ENCODE measurements around the gene PPA1.

PPA1 gene

DNA sequence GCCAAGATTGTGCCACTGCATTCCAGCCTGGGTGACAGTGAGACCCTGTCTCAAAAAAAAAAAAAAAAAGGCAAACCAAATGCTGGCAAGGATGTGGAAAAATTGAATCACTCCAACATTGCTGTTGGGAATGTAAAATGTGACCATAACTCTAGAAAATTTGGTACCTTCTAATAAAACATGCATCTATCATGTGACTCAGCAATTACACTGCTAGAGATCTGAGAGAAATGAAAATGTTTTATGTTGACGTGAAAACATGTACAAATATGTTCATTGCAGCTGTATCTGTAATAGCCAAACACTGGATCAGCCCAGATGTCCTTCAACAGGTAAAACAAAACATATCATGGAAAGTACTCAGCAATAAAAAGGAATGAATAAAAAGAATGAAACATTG is 32.1 kb downstream of the PPA1 start:
- H3K9ac ChIP-seq (ENCODE audit: low read length) = no peak overlapping the region
- H3K27ac ChIP-seq (ENCODE audit: low read depth, low read length) = no peak overlapping the region
- no peaks in the 10 kb centered on the region for H3K4me1 ChIP-seq (ENCODE audit: control insufficient read depth, insufficient read depth, low read length)
- no peak overlapping the region for H3K4me3 ChIP-seq (ENCODE audit: low read depth, low read length)
- H3K27me3 ChIP-seq (ENCODE audit: control insufficient read depth, insufficient read depth, low read length) = no peaks in the 10 kb centered on the region
- H3K9me3 ChIP-seq (ENCODE audit: control insufficient read depth, insufficient read depth, low read depth, low read length) = no peaks in the 10 kb centered on the region
- H3K36me3 ChIP-seq (ENCODE audit: control insufficient read depth, insufficient read depth, low read length) = peaks cover 75% of the 10 kb centered on the region

DNA sequence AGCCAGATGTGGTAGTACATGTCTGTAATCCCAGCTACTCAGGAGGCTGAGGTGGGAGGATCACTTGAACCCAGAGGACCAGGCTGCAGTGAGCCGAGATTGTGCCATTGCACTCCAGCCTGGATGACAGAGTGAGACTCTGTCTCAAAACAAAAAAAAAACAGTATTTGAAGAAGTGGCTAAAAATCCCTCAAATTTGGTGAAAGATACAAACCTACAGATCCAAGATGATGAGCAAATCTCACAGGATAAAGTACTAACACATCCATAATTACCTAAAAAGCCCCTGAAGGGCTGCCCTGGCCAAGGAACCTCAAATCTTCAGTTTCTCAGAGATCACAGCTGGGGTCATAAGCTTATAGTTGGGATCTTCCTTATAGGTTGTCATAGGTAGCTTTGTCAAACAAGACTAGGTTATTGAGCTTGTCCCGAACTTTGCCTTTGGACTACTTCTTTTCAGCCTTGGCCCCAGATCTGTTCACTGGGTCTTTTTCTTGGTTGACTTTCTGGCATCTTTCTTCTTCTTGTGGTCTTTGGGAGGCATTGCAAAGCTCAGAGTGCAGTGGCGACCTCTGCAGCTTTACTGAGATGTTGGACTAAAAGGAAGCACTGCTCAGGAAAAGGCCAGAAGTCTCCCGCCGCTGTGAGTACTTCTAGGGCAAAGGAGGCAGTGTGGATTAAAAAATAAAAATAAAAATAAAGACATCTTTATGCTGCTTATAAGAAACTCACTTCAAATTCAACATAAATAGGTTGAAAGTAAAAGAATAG is 34.3 kb downstream of the PPA1 start:
- Histone ChIP-seq H3K4me3 (ENCODE audit: low read depth, low read length) (no peak overlapping the region), H3K9me3 (ENCODE audit: control insufficient read depth, insufficient read depth, low read depth, low read length) (no peaks in the 10 kb centered on the region), H3K4me1 (ENCODE audit: control insufficient read depth, insufficient read depth, low read length) (no peaks in the 10 kb centered on the region), H3K9ac (ENCODE audit: low read length) (no peak overlapping the region), H3K36me3 (ENCODE audit: control insufficient read depth, insufficient read depth, low read length) (peaks cover 59% of the 10 kb centered on the region), H3K27ac (ENCODE audit: low read depth, low read length) (no peak overlapping the region), H3K27me3 (ENCODE audit: control insufficient read depth, insufficient read depth, low read length) (no peaks in the 10 kb centered on the region)

DNA sequence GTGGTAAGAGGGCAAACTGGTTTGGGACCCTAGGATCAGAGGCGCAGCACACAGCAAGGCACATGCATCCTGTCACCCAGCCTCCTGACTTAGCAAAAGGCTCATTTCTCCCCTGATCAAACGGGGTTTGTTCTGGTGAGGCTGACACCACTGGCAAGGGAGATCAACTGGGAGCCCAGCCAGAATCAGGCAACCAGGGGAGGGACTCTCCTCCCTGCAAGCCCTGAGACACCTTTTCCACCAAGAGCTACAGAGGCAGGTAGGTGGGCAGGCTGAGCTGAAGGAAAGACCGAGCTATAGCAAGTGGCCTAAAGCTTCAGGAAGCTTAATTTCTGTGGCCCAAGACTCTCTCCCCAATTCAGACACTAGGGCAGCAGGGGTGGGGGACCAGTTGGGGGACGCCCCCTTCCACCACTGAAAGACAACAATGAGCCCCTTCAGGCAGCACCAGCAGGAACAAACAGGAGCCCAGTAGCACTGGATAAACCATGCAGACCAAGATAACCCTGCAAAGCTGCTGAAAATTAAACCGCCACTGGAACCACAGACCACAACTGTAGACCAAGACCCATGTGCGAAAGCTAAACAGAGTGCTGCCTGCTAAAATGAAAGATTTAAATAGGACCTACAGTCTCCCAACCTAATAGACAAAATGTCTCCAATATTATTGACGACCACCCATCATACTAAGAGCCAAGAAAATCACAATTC is 35.8 kb downstream of the PPA1 start:
- Histone ChIP-seq H3K9ac (ENCODE audit: low read length) (no peak overlapping the region), H3K27me3 (ENCODE audit: control insufficient read depth, insufficient read depth, low read length) (no peaks in the 10 kb centered on the region), H3K9me3 (ENCODE audit: control insufficient read depth, insufficient read depth, low read depth, low read length) (no peaks in the 10 kb centered on the region), H3K4me1 (ENCODE audit: control insufficient read depth, insufficient read depth, low read length) (no peaks in the 10 kb centered on the region), H3K27ac (ENCODE audit: low read depth, low read length) (no peak overlapping the region), H3K4me3 (ENCODE audit: low read depth, low read length) (no peak overlapping the region), H3K36me3 (ENCODE audit: control insufficient read depth, insufficient read depth, low read length) (peaks cover 45% of the 10 kb centered on the region)

DNA sequence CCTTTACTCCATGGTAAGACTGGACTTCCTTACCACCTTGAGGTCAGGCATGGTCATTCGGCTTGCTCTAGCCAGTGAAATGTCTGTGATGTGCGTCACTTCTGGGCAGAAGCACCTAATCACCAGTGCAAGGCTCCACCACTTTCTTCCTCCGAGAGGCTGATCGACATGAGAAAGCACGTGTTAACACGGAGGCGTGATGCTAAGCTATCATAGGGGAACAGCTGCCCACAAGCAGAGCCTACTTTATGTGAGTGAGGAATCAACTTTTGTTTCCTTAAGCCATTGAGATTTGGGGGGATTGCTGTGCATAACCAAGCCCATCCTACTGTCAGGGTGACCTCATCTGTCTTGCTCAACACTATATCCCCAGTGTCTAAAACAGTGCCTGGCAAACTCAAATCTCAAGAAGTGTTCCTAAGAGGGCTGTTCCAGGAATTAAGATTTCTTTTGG is 39.8 kb downstream of the PPA1 start:
- Histone ChIP-seq H3K4me3 (ENCODE audit: low read depth, low read length) (no peak overlapping the region), H3K9me3 (ENCODE audit: control insufficient read depth, insufficient read depth, low read depth, low read length) (no peaks in the 10 kb centered on the region), H3K36me3 (ENCODE audit: control insufficient read depth, insufficient read depth, low read length) (peaks cover 7% of the 10 kb centered on the region), H3K27me3 (ENCODE audit: control insufficient read depth, insufficient read depth, low read length) (no peaks in the 10 kb centered on the region), H3K27ac (ENCODE audit: low read depth, low read length) (no peak overlapping the region), H3K9ac (ENCODE audit: low read length) (no peak overlapping the region), H3K4me1 (ENCODE audit: control insufficient read depth, insufficient read depth, low read length) (no peaks in the 10 kb centered on the region)

DNA sequence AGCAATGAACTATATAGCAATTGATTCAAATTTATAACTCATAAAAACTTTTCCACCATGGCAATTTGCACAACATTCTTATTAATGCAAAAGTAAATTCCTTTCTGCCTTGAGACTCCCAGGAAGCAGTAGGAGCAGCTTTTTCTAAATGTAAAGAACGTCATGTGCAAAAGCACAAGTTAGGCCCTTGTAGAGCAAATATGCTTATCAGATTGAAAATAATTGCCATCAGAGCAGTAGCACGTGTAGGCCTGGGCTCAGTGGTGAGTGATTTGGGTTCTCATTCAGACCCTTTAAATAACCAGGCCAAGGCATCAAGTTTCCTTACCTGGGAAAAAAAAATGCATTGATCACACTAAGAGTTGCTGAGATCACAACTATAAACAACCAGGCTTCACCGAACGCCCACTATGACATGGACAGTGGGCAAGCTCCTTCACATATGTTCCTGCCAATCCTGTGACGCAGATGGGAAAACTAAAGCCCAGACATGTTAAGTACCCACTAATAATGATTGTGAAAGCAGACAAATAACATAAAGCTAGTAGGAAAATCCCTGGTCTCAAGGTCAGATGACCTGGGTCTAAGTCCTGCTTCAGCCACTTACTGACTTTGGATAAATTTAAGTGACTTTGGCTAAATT is 40.8 kb downstream of the PPA1 start:
- Histone ChIP-seq H3K36me3 (ENCODE audit: control insufficient read depth, insufficient read depth, low read length) (peaks cover 5% of the 10 kb centered on the region), H3K27me3 (ENCODE audit: control insufficient read depth, insufficient read depth, low read length) (no peaks in the 10 kb centered on the region), H3K27ac (ENCODE audit: low read depth, low read length) (no peak overlapping the region), H3K4me3 (ENCODE audit: low read depth, low read length) (no peak overlapping the region), H3K4me1 (ENCODE audit: control insufficient read depth, insufficient read depth, low read length) (no peaks in the 10 kb centered on the region), H3K9ac (ENCODE audit: low read length) (no peak overlapping the region), H3K9me3 (ENCODE audit: control insufficient read depth, insufficient read depth, low read depth, low read length) (no peaks in the 10 kb centered on the region)

DNA sequence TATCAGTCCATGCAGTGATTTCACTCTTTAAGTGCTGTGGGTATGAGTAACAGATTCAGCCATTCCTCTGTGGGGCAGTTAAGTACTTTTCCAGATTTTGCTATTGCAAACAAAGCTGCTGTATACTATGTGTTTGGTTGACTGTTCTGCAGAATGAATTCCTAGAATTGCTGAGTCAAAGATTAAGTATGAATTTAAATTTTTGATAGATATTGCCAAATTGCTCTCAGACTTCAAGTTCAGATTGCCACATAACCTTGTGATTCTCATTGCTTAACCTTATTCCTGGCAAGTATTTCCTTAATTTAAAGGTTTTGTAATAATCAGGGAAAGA is 41.3 kb downstream of the PPA1 start:
- Histone ChIP-seq H3K4me3 (ENCODE audit: low read depth, low read length) (no peak overlapping the region), H3K9ac (ENCODE audit: low read length) (no peak overlapping the region), H3K4me1 (ENCODE audit: control insufficient read depth, insufficient read depth, low read length) (no peaks in the 10 kb centered on the region), H3K27ac (ENCODE audit: low read depth, low read length) (no peak overlapping the region), H3K27me3 (ENCODE audit: control insufficient read depth, insufficient read depth, low read length) (no peaks in the 10 kb centered on the region), H3K9me3 (ENCODE audit: control insufficient read depth, insufficient read depth, low read depth, low read length) (no peaks in the 10 kb centered on the region), H3K36me3 (ENCODE audit: control insufficient read depth, insufficient read depth, low read length) (peaks cover under 1% of the 10 kb centered on the region; the same call in 1 of the 2 replicates)

DNA sequence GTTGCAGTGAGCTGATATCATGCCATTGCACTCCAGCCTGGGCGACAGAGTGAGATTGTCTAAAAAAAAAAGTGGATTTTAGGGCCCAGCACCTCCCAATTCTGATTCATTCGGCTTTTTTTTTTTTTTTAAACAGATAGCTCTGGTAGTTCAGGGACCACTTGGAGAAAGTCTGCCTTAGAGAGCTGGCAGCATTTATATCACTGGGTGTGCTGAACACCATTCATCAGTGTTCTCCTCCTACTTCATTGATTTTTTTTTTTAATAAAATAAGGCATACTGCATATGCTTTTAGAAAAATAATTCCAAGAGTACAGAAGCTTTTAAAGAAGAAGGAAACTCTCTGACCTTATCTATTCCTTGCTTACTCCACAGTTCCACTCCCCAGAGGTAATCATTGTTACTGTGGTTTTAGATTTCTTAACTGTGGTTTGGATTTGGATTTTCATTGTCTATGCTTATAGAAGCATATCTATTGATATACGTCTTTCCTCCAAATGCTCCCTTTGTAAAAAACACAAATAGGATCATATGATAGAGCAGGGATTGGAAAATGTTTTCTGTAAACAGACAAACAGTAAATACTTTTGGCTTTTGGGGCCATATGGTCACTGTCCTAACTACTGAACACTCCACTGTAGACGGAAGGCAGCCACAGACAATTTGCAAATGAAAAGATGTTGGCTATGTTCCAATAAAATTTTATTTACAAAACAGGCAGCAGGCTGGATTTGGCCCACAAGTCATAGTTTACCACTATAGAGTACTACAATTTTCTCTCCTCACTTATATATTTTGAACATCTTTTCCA is 41.9 kb downstream of the PPA1 start:
- Histone ChIP-seq H3K9me3 (ENCODE audit: control insufficient read depth, insufficient read depth, low read depth, low read length) (no peaks in the 10 kb centered on the region), H3K27ac (ENCODE audit: low read depth, low read length) (no peak overlapping the region), H3K4me1 (ENCODE audit: control insufficient read depth, insufficient read depth, low read length) (no peaks in the 10 kb centered on the region), H3K27me3 (ENCODE audit: control insufficient read depth, insufficient read depth, low read length) (no peaks in the 10 kb centered on the region), H3K4me3 (ENCODE audit: low read depth, low read length) (no peak overlapping the region), H3K9ac (ENCODE audit: low read length) (no peak overlapping the region), H3K36me3 (ENCODE audit: control insufficient read depth, insufficient read depth, low read length) (no peaks in the 10 kb centered on the region)

DNA sequence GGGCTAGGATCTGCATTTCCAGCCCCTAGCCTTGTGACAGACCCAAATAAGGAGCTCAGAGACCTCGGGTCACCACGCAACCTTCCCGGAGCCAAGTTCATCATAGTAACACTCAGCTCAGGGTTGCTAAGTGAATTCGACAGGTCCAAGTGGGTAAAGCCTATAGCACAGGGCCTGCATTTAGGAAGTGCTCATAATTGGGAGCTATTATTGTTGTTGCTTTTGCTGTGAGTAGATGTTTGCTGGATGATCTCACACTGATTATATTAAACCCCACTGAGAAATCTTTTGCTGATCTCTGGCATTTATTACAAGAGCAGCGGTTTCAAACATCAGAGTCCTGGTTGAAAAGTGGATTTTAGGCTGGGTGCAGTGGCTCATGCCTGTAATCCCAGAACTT is 42.6 kb downstream of the PPA1 start:
- no peak overlapping the region for H3K9ac ChIP-seq (ENCODE audit: low read length)
- no peaks in the 10 kb centered on the region for H3K36me3 ChIP-seq (ENCODE audit: control insufficient read depth, insufficient read depth, low read length)
- H3K4me3 ChIP-seq (ENCODE audit: low read depth, low read length) = no peak overlapping the region
- H3K27ac ChIP-seq (ENCODE audit: low read depth, low read length) = no peak overlapping the region
- H3K27me3 ChIP-seq (ENCODE audit: control insufficient read depth, insufficient read depth, low read length) = no peaks in the 10 kb centered on the region
- no peaks in the 10 kb centered on the region for H3K4me1 ChIP-seq (ENCODE audit: control insufficient read depth, insufficient read depth, low read length)
- H3K9me3 ChIP-seq (ENCODE audit: control insufficient read depth, insufficient read depth, low read depth, low read length) = no peaks in the 10 kb centered on the region

DNA sequence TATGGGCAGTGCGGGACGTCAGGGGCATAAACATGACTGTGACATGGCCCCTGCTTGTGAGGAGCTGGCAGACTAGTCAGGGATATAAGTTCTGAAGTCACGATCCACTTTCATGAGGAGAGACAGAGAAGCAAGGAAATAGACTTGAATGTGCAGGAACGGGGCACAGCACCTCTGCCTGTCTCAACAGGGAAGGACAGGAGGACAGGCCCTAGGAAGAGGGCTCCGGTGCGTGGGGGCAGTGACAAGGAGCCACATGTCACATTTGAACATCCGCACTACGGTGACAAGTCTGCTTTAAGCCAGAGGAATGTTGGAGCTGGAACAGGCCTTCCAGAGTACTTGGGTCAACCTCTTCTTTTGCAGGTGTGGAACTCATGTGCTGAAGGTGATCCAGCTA is 43.1 kb downstream of the PPA1 start:
- H3K9ac ChIP-seq (ENCODE audit: low read length) = no peak overlapping the region
- no peaks in the 10 kb centered on the region for H3K4me1 ChIP-seq (ENCODE audit: control insufficient read depth, insufficient read depth, low read length)
- no peaks in the 10 kb centered on the region for H3K9me3 ChIP-seq (ENCODE audit: control insufficient read depth, insufficient read depth, low read depth, low read length)
- H3K36me3 ChIP-seq (ENCODE audit: control insufficient read depth, insufficient read depth, low read length) = no peaks in the 10 kb centered on the region
- no peak overlapping the region for H3K4me3 ChIP-seq (ENCODE audit: low read depth, low read length)
- no peaks in the 10 kb centered on the region for H3K27me3 ChIP-seq (ENCODE audit: control insufficient read depth, insufficient read depth, low read length)
- H3K27ac ChIP-seq (ENCODE audit: low read depth, low read length) = no peak overlapping the region

DNA sequence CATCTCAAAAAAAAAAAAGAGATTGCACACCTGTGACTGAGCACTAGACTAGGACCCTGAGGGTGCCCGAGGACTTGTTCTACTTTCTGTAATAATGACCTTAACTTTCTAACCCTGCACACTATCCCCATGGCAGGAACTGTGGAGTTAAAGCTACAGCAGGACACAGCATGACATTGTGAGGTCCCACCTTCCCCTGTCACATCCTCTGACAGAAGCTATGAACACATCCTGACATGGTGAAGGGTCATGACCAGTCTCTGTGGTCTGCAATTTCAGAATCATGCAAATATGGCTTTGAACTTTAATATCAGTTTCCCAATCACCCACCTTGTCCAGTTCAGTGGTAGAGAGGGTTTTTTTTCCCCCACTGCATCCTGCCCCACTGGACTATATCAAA is 44.5 kb downstream of the PPA1 start:
- no peak overlapping the region for H3K4me3 ChIP-seq (ENCODE audit: low read depth, low read length)
- H3K27ac ChIP-seq (ENCODE audit: low read depth, low read length) = no peak overlapping the region
- no peaks in the 10 kb centered on the region for H3K36me3 ChIP-seq (ENCODE audit: control insufficient read depth, insufficient read depth, low read length)

More for the DNA sequence above, 44.5 kb downstream of the PPA1 start:
- H3K9ac ChIP-seq (ENCODE audit: low read length) = no peak overlapping the region
- H3K27me3 ChIP-seq (ENCODE audit: control insufficient read depth, insufficient read depth, low read length) = peaks cover 1% of the 10 kb centered on the region; the same call in 1 of the 2 replicates
- no peaks in the 10 kb centered on the region for H3K4me1 ChIP-seq (ENCODE audit: control insufficient read depth, insufficient read depth, low read length)
- no peaks in the 10 kb centered on the region for H3K9me3 ChIP-seq (ENCODE audit: control insufficient read depth, insufficient read depth, low read depth, low read length)
